Breast epithelium (tissue), 4 donors: Measurements from ENCODE around the gene PAX7. TPM values are rescaled to one million over a fixed set of nuclear protein-coding genes. Genes with fewer than 3 reads are reported as not detected.
"Not testable (repeated sequence)": the region's sequence is repeated elsewhere in the genome, so short reads cannot be mapped to it uniquely, and the experiment has no call there.

Experiments
- DNase-seq, 2 donors: peaks; one replicate each; pipeline ENCODE4 v3.0.0-alpha.2; 2019; ENCODE audit warnings: low spot score in 2 of 2
- H3K27ac ChIP-seq, 2 donors: fragments of 200-600 bp; sonication (generic) in 1 of 2; one replicate each; pipeline ENCODE4 v1.5.1; 2016 to 2019; ENCODE audit warnings: mild to moderate bottlenecking in 1 of 2
- H3K27me3 ChIP-seq, 2 donors: fragments of 200-600 bp; sonication (generic) in 1 of 2; one replicate each; pipeline versions ENCODE4 v1.5.1 to v1.6.0; 2017 to 2019; ENCODE audit warnings: control low read depth in 1 of 2, mild to moderate bottlenecking in 1 of 2
- H3K36me3 ChIP-seq: fragments of 200-600 bp; one replicate; pipeline ENCODE4 v1.5.1; 2019
- H3K4me1 ChIP-seq, 2 donors: fragments of 200-600 bp; sonication (generic); one replicate each; pipeline ENCODE4 v1.5.1; 2016 to 2019; ENCODE audit warnings: control low read depth in 1 of 2
- H3K4me3 ChIP-seq, 3 donors: fragments of 200-600 bp; sonication (generic); 1 replicate in 2 of 3; 2 replicates in 1 of 3; pipeline ENCODE4 v1.5.1; 2016 to 2019; ENCODE audit warnings: mild to moderate bottlenecking in 3 of 3, moderate library complexity in 2 of 3
- H3K9me3 ChIP-seq, 2 donors: fragments of 200-600 bp; sonication (generic) in 1 of 2; one replicate each; pipeline ENCODE4 v1.5.1; 2016 to 2019; ENCODE audit warnings: control low read depth in 1 of 2
- CTCF ChIP-seq, 3 donors: fragments of 450-650 bp; IDR thresholded peaks; one replicate each; pipeline ENCODE4 v1.5.1; 2016 to 2017; ENCODE audit warnings: antibody characterized with exemption in 3 of 3, mild to moderate bottlenecking in 3 of 3, moderate library complexity in 3 of 3
- POLR2A ChIP-seq: fragments of 450-650 bp; IDR thresholded peaks from one replicate; pipeline ENCODE4 v1.6.1; 2016; ENCODE audit warnings: antibody characterized with exemption, mild to moderate bottlenecking, moderate library complexity
- POLR2AphosphoS5 ChIP-seq, 3 donors: sonication (generic); formaldehyde crosslinking; IDR thresholded peaks; one replicate each; pipeline ENCODE4 v1.6.1; 2017; ENCODE audit warnings: antibody characterized with exemption in 3 of 3
- intact Hi-C: fragments of 100-400 bp; cut with DNase I; formaldehyde crosslinking; loops from one replicate; pipeline ENCODE4 v1.15.1; 2023; ENCODE audit warnings: low total_unique reads
- total RNA-seq, 3 donors: library from RNA; depleted of rRNA; stranded (reverse); fragments of >200 nt; gene quantifications; one replicate each; pipeline ENCODE4 v1.1.0, GENCODE V29; 2016

The PAX7 gene
- total RNA-seq, 3 donors from 2014 or later, result not detected

DNA sequence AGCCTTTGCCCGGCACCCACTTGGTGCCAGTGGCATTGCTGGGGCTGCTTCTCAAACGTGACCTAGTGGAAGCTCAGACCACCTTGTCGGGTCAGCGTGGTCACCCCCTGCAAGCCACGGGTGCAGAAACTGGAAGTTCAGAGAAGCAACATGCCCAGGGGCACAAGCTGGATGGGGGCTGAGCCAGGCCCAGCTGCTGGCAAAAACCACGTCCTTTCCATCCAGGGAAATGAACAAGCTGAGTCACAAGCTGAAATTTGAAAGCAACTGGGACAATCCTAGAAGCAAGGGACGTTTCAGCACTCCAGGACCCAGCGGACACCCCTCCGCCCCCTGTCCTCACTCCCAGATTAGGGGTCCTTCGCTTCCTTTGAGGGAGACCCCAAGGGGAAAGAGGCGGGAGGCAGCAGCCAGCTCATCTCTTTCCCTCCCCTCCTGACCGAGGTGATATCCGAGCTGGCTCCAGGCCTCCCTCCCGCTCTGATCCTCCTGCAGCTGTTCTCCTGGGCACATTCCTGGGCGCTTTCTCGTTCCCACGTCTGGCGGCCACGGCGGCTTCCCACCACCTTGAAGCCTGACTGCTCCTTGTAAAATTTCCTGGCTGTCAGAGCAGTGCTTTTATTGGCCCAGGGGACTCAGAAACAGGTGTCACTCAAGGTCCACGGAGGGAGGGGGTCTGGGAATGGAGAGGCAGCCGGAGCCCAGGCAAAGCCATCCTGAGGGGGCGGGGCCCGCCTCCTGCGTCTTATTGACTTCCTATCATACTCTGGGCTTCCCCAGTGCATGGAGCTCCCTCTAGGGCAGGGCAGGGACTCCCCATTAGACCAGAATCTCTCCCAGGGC is 62.8 kb downstream of the PAX7 start:
- Histone ChIP-seq H3K4me3 (no peak overlapping the region), H3K9me3 (no peaks in the 10 kb centered on the region), H3K36me3 (no peaks in the 10 kb centered on the region), H3K4me1 (no peaks in the 10 kb centered on the region), H3K27me3 (peaks cover 0 to 66% of the 10 kb centered on the region in 2 donors), H3K27ac (no peak overlapping the region)
- intact Hi-C loops, result no loop called here
- no peak for TF ChIP-seq CTCF (IDR thresholded peaks at IDR 0.05)
- no peak for TF ChIP-seq POLR2A
- no peak for TF ChIP-seq POLR2AphosphoS5 (IDR thresholded peaks at IDR 0.05)
- no peak for DNase-seq

GRCh38 chr1:18694289-18694688 is 63.6 kb downstream of the PAX7 start:
- H3K27ac ChIP-seq, DNase-seq, H3K36me3 ChIP-seq, H3K4me1 ChIP-seq, intact Hi-C loops, H3K9me3 ChIP-seq, H3K4me3 ChIP-seq: not testable (repeated sequence)
- peaks cover 0 to 74% of the 10 kb centered on the region in 2 donors for H3K27me3 ChIP-seq

- intact Hi-C loops, result no loop called here
- no peaks in the 10 kb centered on the region for H3K9me3 ChIP-seq
- no peak for TF ChIP-seq CTCF (IDR thresholded peaks at IDR 0.05)
- TF ChIP-seq POLR2A, result no peak
- TF ChIP-seq POLR2AphosphoS5 (IDR thresholded peaks at IDR 0.05), result no peak
- DNase-seq, result no peak
- no peaks in the 10 kb centered on the region for H3K36me3 ChIP-seq
- peaks cover 0 to 75% of the 10 kb centered on the region in 2 donors for H3K27me3 ChIP-seq
- no peak overlapping the region for H3K4me3 ChIP-seq
- no peak overlapping the region for H3K27ac ChIP-seq
- no peaks in the 10 kb centered on the region for H3K4me1 ChIP-seq
These were observed 66.9 kb downstream of the PAX7 start for GRCh38 chr1:18697541-18697940.

GRCh38 chr1:18700530-18700929 is 69.9 kb downstream of the PAX7 start:
- no peak for DNase-seq
- Histone ChIP-seq H3K4me3 (no peak overlapping the region), H3K36me3 (no peaks in the 10 kb centered on the region), H3K27me3 (peaks cover 0 to 52% of the 10 kb centered on the region in 2 donors), H3K27ac (no peak overlapping the region), H3K9me3 (no peaks in the 10 kb centered on the region), H3K4me1 (no peaks in the 10 kb centered on the region)
- TF ChIP-seq CTCF (IDR thresholded peaks at IDR 0.05) (no peak), POLR2A (no peak), POLR2AphosphoS5 (IDR thresholded peaks at IDR 0.05) (no peak)
- intact Hi-C loops, result no loop called here

DNA sequence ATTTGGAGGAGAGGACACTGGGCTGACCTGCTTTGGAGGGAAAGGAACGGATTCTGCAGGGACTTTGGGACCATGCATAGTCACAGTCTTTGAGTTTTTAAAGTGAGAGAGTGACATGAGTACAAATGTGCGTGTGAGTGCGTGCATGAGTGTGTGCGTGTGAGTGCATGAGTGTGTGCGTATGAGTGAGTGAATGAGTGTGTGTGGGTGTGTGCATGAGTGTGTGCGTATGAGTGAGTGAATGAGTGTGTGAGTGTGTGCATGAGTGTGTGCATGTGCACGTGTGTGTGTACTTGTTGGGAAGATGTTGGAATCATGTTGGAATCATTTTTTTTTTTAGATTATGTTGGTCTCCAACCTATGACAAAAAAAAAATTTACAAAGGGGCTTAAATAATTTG is 70.5 kb downstream of the PAX7 start:
- H3K36me3 ChIP-seq, result no peaks in the 10 kb centered on the region
- TF ChIP-seq POLR2A, result no peak
- no peak for TF ChIP-seq POLR2AphosphoS5 (IDR thresholded peaks at IDR 0.05)
- TF ChIP-seq CTCF (IDR thresholded peaks at IDR 0.05), result no peak
- DNase-seq, result no peak
- no peaks in the 10 kb centered on the region for H3K4me1 ChIP-seq
- H3K4me3 ChIP-seq, result no peak overlapping the region
- H3K27ac ChIP-seq, result no peak overlapping the region
- peaks cover 0 to 52% of the 10 kb centered on the region in 2 donors for H3K27me3 ChIP-seq
- intact Hi-C loops, result no loop called here
- H3K9me3 ChIP-seq, result no peaks in the 10 kb centered on the region
